ENCODE measurements around the gene UBE2O.
A peak's percentile ranks its signal among the peaks of the same experiment; 100 is the strongest.

Gene UBE2O

DNA sequence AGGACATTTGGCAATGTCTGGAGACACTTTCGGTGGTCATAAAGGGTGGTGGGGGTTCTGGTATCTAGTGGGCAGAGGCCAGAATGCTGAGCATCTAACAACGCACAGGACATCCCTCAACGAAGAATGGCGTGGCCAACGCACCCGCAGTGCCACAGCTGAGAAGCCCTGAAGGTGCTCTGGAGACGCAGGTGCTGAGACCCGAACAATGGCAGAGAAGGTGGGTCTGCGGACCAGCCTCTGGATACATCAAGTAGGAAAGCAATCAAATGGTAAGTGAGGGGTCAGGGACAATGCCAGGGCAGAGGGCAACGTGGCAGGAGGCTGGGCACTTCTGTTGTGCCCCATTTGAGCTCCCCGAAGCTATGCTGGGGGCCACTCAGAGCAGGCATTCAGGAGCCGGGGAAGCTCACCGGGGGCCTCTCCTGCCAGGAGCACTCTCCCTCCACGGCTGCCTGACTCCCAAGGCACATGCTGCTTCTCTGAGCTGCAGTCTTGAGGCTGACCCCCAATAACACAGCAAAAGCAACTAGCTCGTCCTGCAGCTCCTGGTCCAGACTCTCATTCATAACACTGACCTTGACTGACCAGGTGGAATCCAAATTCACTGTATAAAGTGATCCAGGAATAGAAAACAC, 42.5 kb downstream of the UBE2O start:
- DNase-seq, result no peak

DNA sequence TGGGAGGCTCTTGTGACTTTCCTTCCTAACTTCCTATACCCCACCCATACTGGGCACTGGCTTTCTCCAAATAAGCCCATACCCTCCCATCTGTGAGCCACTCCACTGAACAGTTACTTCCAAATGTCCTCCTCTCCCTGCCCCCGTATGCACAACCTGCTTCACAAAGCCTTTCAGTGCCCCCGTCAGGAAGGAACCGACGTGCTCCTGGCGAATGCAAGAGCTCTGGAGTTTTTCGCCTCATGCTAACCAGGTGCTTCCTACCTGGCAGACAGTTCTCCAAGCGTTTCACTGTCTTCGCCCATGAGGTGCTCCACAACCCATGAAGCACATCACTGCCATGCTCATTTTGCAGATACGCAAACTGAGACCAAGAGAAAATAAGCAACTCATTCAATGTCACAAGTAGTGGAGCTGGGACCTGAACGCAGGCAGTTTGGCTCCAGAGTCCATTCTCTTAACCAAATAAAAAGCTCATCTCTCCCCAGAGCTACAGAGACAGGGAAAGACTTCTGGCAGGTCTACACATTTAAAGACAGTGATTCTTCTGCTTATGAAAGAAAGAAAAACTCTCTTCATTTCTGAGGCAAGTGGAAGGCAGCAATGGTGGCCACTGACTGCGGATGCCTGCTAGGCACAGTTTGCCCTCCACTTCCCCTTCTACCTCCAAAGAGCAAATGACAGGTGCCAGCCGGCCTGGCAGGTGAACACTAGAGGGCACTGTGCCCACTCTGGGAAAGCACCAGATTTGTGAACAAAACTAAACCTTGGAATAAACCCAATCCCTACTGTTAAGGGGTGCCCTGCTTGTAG, 44.7 kb downstream of the UBE2O start:
- DNase-seq, result peak; percentile 87

DNA sequence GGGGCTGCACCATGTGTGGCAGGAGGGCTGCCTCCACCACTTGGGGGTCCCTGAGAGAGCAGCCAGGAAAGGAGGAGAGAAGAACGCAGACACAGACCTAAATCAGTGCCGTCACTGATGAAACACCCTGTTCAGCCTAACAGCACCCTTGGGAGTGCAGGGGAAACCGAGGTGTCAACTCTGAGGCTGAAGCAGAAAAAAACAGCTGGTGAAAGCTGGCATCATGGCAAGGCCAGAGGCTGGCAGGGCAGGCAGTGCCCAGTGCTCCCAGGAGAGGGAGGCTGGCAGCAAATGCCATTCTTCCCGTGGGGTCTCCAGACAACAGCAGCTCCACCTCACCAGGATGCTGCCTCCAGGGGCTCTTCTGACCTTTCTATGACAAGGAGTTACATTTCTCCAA, 45.4 kb downstream of the UBE2O start:
- no peak for DNase-seq

DNA sequence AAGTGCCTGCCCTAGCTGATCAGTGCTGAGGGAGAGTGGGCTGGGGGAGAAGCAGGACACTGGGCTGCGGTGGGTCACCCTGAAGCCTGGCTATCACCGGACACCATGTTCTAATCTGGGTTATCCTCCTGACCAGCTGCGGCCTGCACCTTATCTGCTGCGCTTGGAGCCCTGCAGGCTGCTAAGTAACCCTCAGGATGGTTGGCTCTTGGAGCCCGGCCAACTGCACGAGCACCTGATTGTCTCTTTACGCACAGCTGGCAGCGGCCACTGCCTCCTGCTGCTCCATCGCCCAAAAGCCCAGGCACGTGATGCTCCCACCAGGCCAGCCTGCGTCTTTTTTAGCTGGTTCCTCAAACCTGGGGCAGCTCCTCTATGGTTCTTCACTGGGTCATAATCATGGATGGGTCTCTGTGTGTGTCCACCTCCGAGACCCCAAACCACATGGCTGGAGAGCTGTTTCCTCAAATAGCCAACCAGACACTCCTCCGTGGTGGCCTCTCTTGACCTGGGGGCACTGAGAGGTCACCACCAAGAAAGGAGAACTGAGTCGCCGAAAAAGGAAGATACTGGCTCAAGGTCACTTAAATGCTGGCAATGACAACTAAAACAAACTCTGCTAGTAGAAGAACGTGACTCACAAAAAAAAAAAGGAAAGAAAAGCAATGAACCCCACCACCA, 46.8 kb downstream of the UBE2O start:
- DNase-seq, result peak; percentile 85

DNA sequence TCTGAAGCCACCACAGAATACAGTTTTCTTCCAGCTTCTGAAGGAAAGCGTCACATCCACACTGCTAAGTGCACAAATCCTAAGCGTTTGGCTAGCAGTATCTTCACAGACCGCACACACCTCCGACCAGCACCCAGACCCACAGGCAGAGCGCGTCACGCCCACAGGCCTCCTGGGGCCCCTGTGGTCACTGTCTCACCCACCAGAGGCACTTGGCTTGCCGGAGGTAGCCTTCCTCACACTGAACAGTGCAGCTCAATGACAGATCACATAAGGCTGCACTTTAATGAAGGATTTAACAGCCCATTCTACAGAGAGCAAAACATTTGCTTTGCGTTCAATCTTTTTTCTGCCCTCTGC, 47.4 kb downstream of the UBE2O start:
- DNase-seq, result no peak

DNA sequence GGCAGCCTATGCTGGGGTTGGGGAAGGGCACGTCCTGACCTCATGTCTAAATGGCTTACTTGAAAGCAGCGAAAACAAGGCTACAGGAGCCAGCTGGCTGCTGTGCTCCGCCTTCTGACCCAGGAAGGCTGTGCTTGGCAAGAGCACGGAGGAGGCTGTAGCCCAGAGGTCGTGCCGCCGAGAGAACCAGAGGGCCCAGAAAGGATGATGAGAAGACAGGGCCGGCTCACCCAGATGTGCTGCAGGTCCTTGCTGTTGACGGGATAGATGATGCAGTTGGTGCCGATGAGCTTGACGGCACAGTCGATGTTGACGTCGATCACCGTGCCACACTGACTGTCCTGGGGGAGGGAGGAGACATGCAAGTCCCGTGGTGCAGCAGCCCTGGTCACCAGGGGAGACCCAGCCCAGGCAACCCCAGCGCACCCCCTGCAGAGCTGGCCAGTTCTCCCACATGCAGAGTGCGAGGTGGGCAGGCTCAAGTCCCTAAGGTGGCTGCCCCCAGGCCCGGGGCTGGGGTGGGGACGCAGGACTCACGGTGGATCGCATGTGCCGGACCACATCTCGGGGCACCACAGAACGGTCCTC, 47.9 kb downstream of the UBE2O start:
- DNase-seq, result no peak

DNA sequence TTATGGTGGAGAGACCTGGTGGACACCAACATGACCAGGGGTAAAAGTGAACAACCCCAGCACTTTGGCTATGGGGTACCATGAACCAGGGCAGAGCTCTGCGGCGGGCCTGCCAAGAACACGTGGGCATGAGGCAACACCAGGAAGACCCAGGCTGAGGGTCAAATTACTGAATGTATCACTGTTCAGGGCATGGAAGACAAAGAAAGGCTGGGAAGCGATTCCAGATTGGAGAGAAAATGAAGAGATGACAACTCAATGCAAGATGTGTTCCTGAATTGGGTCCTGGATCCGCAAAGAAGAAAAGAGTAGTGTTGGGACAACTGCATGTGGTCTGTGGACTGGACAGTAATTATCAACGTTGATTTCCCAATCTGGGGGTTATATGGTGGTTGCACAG, 48.7 kb downstream of the UBE2O start:
- DNase-seq, result no peak

DNA sequence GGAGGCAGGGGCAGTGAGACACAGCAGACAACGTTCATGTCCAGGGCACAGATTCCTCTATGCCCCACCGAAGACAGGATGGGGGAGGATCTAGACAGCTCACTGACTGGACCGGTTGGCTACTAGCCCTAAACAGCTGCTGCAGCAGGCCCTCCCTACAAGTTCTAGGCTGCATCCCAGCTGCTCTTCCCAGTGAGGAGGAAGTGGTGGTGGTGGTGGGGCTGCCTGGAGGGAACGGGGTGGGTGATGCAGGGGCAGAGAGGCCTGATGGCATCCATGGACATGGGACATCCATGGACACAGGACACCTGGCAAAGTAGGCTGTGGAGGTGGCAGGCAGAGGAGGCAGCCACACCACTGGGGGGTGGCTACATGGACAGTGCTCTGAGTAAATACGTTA, 50.2 kb downstream of the UBE2O start:
- no peak for DNase-seq

DNA sequence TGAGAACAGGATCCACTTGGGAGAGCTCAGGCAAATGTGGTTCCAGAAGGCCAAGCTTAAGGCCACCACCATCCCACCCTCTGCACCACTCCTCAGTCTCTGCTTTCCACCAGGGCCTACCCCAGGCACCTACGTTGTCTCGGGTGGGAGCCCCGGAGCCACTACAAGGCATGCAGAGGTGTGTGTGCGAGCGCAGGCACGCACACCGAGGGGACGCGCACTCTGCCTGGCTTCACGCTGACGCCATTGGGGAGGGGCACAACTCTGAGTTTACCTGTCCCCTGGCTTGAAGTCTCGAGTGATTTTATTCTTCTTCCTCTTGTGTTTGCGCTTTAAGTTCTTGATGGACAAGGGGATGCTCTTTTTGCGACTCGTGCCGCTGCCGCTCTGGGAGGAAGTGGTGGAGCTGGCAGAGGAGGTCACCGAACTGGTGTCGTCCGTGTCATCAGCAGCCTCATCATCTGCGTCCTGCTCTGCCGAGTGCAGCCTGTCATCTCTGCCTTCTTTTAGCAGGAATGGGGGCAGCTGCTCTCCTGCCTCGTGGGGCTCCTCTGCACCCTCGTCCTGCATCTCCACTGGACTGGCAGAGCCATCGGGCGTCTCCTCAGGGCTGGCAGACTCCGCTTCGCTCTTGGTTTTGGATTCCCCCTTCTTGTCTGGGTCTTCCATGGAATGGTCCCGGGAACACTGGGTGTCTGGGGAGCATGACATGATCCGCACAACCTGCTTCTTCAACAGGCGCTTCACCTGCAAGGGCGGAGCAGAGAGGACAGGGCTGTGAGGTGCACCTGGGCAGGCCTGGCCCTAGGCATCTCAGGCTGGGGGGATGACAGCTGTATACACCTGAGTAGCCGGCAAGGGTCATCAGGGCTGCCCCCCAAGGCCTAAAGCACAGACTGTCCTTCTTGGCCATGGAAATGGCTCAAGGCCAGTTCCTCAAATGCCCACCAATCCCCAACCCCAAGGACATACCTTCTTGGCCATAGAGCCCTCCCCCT, 53.5 kb downstream of the UBE2O start:
- DNase-seq, result no peak

DNA sequence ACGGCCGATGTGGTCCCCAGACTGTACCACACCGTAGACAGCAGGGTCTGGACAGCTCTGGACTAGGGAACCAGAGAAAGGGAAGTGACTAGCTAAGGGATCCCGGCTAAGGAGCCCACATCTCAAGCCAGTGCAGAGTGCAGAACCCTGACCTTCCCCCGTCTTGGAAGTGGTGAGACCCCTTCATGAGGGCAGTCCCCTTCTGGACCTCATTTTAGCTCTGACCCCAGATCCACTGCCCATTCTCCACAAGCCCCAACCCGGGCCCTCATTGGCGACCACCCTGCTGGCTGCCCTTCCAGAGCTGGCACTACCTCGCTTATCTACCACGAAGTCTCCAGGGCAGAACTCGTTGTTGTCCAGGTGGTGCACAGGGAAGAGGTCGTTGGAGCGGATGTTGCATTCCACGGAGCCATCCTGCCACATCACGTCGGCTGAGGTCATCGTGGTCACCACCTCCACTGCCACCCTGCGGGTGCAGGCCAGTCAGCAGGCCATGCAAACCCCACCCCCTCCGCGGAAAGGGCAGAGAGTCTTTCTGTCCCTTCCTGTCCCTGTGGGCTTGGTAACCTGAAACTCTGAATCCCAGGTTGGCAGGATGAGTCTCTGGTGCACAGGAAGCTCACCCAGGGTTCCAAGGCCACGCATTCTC, 54.3 kb downstream of the UBE2O start:
- no peak for DNase-seq

DNA sequence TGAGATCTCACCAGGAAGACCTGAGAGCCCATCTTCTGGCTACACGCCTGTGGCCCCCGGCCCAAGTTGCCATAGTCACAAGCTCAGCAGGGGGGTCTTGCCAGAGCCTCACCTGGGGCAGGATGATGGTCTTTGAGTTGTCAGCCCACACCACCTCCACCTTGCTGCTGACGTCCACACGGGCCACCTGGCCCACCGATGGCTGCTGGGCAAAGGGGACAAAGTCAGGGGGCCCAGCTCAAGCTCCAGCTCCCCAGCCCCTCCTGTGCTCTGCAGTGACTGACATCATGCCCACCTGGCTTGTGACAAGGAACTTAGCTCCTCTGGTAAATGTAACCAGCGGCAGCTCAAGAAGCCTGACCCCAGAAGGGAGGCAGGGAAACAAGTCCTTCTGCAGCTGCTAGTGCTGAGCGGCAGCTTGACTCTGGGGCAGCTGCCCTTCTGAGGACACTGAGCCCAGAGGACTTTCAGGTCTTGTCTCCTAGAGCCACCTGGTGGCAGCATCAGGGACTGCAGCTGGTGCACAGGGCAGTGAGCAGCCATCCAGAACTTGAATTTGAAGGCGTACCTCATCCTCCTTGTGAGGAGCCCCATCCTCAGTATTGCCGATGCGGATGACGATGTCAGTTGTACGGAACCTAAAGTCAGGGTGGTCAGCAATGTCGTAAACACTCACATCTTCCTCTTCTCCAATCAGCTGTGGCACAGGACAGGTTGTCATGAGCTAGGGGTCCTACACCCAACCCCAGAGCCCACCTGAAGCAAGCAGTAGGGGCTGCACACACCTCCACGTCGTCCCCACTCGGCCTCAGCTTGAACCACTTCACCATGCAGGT, 55.0 kb downstream of the UBE2O start:
- peak; percentile 90 for DNase-seq

DNA sequence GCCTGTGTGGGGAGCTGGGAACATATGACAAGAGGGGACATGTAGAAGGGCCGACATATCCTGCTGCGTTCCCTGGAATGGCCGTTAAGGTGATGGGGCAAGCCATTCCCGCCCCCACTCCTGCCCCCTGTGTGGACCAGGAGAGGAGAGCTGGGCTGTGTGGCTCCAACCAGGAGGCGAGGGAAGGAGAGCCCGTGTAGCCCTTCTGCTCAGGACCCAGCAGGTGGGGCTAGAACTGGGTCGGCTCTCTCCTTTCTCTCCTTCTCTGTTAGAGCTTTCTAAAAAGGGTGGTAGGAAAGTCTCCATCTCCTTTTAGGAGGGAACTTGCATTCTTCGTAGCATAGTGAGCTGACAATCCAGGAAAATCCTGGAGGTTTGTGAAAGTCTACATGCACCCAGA, 55.8 kb downstream of the UBE2O start:
- no peak for DNase-seq

DNA sequence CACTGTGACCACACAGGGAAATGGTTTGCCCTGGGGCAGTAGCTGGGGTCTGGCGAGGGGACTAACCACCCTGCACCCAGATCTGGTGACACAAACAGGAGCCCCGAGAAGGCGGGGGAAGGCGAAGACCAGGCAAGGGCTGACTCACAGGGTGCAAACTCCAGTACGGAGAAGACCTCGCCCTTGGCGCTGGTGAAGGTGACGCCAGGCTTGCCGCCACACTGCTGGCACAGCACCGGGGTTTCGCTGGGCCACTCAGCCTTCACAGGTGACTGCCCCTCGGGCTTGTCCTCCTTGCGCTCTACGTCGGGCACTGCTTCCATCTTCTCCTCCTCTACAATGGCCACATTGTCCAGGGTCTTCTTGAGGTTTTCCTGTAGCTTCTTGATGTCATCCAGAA, 57.0 kb downstream of the UBE2O start:
- no peak for DNase-seq

DNA sequence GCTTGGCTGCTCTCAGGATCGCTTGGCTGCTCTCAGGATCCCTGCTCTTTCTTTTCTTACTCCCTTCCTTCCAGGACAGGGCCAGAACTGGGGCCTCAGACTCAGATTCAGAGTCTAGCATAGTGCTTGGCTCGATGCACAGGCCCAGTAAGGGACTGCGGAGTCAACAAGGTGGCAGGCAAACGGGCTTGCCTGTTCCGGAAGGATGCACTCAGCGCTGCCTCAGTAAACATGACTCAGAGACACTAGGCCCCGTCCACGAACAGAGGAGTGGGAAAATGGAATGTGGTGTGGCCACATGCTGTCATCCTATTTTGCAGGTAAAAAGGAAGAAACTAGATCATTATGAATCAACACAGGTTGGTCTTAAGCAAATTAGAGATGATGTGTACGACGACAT, 58.8 kb downstream of the UBE2O start:
- DNase-seq, result no peak

DNA sequence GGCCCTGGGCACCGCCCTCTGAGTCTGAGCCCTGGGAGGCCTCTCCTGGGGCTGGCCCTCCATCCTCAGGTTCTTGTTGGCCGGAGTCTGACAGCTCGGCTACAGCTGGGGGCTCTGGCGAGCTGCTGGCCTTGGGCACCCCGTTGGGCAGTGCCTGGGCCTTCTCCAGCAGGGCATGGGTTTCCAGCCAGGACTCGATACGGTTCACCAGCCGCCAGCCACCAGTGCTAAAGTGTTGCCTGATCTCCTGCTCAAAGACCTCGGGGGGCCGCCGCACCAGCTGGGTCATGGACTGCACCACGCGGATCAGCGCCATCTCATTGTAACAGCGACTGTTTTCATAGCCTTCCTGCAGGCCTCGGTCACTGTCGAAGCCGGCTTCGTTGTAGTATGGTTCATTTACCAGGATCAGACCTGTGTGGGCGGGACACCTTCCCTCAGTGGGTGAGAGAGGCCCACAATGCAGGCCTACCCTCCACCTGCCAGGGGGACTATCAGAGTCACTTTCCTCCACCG, 61.7 kb downstream of the UBE2O start:
- no peak for DNase-seq

DNA sequence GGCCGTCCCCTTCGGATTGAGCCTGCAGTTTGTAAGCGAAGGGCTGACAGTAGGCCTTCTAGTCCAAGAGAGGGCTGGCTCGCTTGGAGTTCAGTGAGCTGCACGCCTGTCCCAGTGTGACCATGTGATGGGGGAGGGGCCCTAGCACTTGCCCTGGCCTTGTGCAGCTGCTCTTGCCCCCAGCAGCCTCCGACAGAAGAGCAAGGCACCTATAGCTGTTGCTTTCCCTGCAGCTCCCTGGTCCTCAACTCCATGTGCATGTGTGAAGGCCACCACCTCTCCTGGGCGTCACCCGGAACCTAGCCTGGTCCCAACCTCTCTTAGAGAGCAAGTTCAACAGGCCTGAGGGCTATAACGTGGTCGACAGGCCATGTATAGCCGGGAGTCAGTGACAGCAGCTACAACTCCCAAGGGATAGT, 62.9 kb downstream of the UBE2O start:
- DNase-seq, result no peak

DNA sequence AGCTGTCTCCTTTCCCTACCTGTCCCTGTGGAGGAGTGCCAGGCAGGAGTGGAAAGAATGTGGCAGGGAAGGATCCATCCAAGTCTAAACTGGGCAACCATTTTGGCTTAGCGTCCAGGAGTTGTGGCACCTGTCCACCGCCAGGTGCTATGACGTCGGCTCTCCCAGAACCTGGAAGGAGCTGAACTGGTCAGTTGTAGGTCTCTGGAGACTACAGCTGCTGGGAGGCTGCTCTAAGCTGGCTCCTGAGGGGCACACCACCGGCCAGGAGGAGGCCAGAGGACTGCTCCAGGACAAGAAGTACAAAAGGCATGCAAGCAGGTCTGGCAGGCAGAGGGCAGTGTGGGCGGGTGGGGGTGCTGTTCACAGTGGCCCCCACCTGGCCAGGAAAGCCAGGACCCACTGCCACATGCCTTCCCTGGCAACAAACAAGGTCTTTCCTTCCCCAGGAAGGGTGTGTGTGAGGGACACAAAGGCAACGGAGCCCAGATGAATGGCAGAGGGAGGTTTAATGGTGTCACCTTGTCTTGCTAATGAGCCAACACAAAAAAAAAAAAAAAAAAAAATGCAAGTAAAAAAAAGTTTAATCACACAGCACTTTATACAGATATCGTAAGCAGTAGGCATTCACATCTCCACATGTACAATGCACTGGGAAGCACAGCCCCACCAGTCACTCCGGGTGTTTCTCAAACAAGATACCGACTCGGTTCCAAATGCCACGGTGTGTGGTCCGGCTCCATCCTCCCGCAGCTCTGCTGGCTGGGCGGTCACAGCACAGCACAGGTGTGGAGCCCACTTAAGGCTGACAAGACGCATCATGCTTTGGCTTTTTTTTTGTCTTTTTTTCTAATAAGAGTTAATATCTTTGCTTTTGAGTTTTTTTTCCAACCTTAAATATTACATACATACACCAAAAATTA, 63.7 kb downstream of the UBE2O start:
- DNase-seq, result no peak

DNA sequence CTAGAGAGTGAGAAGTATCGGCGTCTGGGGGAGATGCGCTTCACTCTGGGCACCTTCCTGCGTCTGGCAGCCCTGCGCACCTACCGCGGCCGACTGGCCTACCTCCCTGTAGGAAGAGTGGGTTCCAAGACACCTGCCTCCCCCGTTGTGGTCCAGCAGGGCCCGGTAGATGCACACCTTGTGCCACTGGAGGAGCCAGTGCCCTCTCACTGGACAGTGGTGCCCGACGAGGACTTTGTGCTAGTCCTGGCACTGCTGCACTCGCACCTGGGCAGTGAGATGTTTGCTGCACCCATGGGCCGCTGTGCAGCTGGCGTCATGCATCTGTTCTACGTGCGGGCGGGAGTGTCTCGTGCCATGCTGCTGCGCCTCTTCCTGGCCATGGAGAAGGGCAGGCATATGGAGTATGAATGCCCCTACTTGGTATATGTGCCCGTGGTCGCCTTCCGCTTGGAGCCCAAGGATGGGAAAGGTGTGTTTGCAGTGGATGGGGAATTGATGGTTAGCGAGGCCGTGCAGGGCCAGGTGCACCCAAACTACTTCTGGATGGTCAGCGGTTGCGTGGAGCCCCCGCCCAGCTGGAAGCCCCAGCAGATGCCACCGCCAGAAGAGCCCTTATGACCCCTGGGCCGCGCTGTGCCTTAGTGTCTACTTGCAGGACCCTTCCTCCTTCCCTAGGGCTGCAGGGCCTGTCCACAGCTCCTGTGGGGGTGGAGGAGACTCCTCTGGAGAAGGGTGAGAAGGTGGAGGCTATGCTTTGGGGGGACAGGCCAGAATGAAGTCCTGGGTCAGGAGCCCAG, 65.8 kb downstream of the UBE2O start:
- DNase-seq, result no peak
